Measurements from ENCODE around the gene SCMH1. TPM values are rescaled to one million over a fixed set of nuclear protein-coding genes. Genes with fewer than 3 reads are reported as not detected.
A peak's percentile ranks its signal among the peaks of the same experiment; 100 is the strongest.

SCMH1 gene
- total RNA-seq, 1 experiment from 2014 or later, result 55.9 TPM

DNA sequence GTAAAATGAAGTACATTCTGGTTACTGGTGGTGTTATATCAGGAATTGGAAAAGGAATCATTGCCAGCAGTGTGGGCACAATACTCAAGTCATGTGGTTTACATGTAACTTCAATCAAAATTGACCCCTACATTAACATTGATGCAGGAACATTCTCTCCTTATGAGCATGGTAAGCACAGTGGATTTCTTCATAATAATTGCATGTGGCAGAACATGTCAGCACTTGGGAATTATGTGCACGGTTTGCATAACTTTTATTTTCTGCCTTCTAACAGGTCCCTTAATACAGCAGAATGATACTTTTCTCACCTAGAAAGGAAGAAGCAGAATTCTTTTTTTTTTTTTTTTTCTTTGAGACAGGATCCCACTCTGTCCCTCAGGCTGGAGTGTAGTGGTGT, 258.8 kb downstream of the SCMH1 start:
- Mint-ChIP-seq H3K27ac (ENCODE audit: low read depth, unreplicated experiment) (no peak overlapping the region), H3K4me3 (ENCODE audit: unreplicated experiment) (no peak overlapping the region), H3K4me1 (ENCODE audit: insufficient read depth, unreplicated experiment) (peaks cover 22% of the 10 kb centered on the region), H3K36me3 (ENCODE audit: insufficient read depth, unreplicated experiment) (peaks cover 49% of the 10 kb centered on the region), H3K27me3 (ENCODE audit: insufficient read depth, unreplicated experiment) (no peaks in the 10 kb centered on the region), H3K9me3 (ENCODE audit: unreplicated experiment) (no peaks in the 10 kb centered on the region)
- TF ChIP-seq, protein P1, sequence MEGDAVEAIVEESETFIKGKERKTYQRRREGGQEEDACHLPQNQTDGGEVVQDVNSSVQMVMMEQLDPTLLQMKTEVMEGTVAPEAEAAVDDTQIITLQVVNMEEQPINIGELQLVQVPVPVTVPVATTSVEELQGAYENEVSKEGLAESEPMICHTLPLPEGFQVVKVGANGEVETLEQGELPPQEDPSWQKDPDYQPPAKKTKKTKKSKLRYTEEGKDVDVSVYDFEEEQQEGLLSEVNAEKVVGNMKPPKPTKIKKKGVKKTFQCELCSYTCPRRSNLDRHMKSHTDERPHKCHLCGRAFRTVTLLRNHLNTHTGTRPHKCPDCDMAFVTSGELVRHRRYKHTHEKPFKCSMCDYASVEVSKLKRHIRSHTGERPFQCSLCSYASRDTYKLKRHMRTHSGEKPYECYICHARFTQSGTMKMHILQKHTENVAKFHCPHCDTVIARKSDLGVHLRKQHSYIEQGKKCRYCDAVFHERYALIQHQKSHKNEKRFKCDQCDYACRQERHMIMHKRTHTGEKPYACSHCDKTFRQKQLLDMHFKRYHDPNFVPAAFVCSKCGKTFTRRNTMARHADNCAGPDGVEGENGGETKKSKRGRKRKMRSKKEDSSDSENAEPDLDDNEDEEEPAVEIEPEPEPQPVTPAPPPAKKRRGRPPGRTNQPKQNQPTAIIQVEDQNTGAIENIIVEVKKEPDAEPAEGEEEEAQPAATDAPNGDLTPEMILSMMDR (IDR thresholded peaks at IDR 0.05; ENCODE audit: unreplicated experiment), result no peak
- intact Hi-C loops (cut with micrococcal nuclease), result no loop called here
- ChIA-PET CTCF (interaction anchor here (0.7 to 1.0 kb wide), 4 partner anchors 20 to 904 kb away, joined by 3 to 5 read pairs (median 3); no protein-coding TSS in a partner anchor), POLR2A (interaction anchor here (1.2 to 1.5 kb wide), 2 partner anchors 8 to 20 kb away, joined by 4 to 6 read pairs; no protein-coding TSS in a partner anchor)
- no TSS peak for BruUV-seq (replicated peaks)
- DNase-seq (ENCODE audit: unreplicated experiment), result no peak

DNA sequence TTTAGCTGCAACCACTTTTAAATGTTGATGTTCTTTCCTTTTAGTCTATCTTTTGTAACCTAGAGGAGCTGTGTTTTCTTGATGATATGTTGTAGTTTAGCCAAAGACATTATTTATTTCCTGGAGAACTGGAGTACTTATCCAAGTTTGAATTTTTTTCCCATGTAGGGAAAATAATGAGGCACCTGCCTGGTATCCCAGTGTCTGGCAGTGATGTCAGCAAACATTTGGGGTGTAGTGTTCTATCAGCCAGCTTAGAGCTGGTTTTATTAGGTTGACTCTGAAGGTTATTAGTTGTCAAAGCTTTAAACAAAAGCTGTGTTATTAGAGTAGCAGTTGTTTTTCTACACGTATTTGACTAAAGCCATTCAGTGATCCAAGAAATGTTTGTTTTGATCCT, 259.4 kb downstream of the SCMH1 start:
- Mint-ChIP-seq H3K9me3 (ENCODE audit: unreplicated experiment) (no peaks in the 10 kb centered on the region), H3K4me1 (ENCODE audit: insufficient read depth, unreplicated experiment) (peaks cover 22% of the 10 kb centered on the region), H3K27ac (ENCODE audit: low read depth, unreplicated experiment) (no peak overlapping the region), H3K4me3 (ENCODE audit: unreplicated experiment) (no peak overlapping the region), H3K36me3 (ENCODE audit: insufficient read depth, unreplicated experiment) (peaks cover 43% of the 10 kb centered on the region), H3K27me3 (ENCODE audit: insufficient read depth, unreplicated experiment) (no peaks in the 10 kb centered on the region)
- DNase-seq (ENCODE audit: unreplicated experiment), result no peak
- no TSS peak for BruUV-seq (replicated peaks)
- intact Hi-C loops (cut with micrococcal nuclease), result no loop called here
- POLR2A ChIA-PET, result interaction anchor here (1.2 to 1.5 kb wide), 2 partner anchors 8 to 21 kb away, joined by 4 to 6 read pairs; no protein-coding TSS in a partner anchor
- TF ChIP-seq, protein P1 (IDR thresholded peaks at IDR 0.05; ENCODE audit: unreplicated experiment), result no peak
- CTCF ChIA-PET, result interaction anchor here (0.7 to 1.3 kb wide), 5 partner anchors 20 to 258 kb away, joined by 3 to 5 read pairs (median 4); no protein-coding TSS in a partner anchor

DNA sequence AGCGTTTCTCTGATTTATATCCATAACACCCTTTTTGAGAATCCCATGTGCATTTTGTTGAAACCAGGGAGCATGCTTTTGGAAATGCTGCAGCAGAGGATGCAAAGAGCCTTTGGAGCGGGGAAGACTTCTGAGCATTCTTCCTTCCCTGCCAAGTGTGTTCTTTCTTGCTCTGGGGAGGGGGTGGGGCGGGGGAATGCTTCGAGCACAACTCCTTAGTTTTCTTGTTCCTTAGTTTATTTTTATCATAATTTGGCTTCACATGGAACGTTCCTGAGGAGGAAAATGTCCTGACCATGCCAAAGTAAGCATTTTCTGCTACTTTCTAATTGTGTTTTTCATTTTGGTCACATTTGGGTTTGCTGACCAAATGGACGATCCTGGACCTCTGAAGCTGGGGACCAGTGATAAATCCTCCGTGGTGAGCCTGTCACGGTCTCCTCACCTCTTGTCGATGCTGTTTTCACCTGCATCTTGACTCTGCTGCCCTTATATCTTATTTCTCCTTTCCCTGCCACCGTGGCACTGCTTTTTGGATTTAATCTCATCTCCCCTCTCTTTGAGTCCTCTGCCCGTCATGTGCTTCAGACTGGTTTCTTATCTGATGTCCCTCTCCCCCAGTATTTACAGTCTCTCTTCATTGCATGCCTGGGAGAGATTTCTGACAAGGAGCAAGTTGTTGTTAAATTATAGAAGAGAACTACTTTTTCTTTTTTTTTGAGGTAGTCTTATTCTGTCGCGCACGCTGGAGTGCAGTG, 260.2 kb downstream of the SCMH1 start:
- ChIA-PET POLR2A (interaction anchor here (1.5 to 3.7 kb wide), 4 partner anchors 8 to 25 kb away, joined by 6 to 33 read pairs (median 14); no protein-coding TSS in a partner anchor), CTCF (interaction anchor here (1.3 kb wide), 1 partner anchor 23 kb away, joined by 5 read pairs; no protein-coding TSS in a partner anchor)
- Mint-ChIP-seq H3K27me3 (ENCODE audit: insufficient read depth, unreplicated experiment) (no peaks in the 10 kb centered on the region), H3K27ac (ENCODE audit: low read depth, unreplicated experiment) (peak overlapping the region; percentile 90), H3K9me3 (ENCODE audit: unreplicated experiment) (no peaks in the 10 kb centered on the region), H3K4me3 (ENCODE audit: unreplicated experiment) (peak overlapping the region; percentile 82), H3K4me1 (ENCODE audit: insufficient read depth, unreplicated experiment) (peaks cover 22% of the 10 kb centered on the region), H3K36me3 (ENCODE audit: insufficient read depth, unreplicated experiment) (peaks cover 35% of the 10 kb centered on the region)
- no peak for DNase-seq (ENCODE audit: unreplicated experiment)
- intact Hi-C loops (cut with micrococcal nuclease), result no loop called here
- BruUV-seq (replicated peaks), result no TSS peak
- TF ChIP-seq, protein P1 (IDR thresholded peaks at IDR 0.05; ENCODE audit: unreplicated experiment), result no peak

DNA sequence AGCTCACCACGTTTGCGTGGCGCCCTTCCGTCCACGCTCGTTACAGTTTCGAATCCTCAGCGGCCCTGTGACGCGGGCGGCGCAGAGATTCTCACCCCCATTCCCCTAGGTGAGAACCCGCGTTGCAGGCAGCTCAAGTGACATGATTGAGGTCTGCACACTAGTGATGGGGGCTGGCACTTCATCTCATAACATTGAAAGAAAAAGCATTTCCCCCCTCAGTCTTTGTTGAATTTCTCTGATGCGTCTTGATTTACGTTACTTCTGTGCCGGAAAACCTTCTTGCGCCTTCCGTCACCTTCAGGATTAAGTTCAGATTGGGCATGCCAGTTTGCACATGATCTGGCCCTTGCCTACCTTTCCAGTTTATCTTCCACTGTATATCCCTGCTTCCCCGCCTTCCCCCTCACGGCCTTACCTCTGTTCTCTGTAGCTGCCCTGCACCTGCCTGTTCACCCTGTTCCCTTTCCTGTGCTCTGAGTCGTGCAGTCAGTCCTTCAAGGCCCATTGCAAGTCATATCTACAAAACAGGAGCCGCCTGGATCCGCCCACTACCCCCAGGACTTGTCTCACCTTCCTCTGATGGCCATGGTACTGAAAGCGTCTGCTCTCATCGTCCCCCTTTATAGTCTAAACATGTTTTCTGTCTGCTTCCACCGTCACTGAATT, 261.5 kb downstream of the SCMH1 start:
- Mint-ChIP-seq H3K4me3 (ENCODE audit: unreplicated experiment) (peak overlapping the region; percentile 82), H3K27ac (ENCODE audit: low read depth, unreplicated experiment) (peak overlapping the region; percentile 90), H3K9me3 (ENCODE audit: unreplicated experiment) (no peaks in the 10 kb centered on the region), H3K4me1 (ENCODE audit: insufficient read depth, unreplicated experiment) (peaks cover 17% of the 10 kb centered on the region), H3K27me3 (ENCODE audit: insufficient read depth, unreplicated experiment) (no peaks in the 10 kb centered on the region), H3K36me3 (ENCODE audit: insufficient read depth, unreplicated experiment) (peaks cover 25% of the 10 kb centered on the region)
- CTCF ChIA-PET, result interaction anchor here (1.8 kb wide), 1 partner anchor 23 kb away, joined by 10 read pairs; no protein-coding TSS in a partner anchor
- BruUV-seq (replicated peaks), result no TSS peak
- POLR2A ChIA-PET, result interaction anchor here (0.6 to 3.7 kb wide), 11 partner anchors 10 to 289 kb away, joined by 3 to 33 read pairs (median 4); partner anchors contain the start of genes CITED4 and NFYC
- DNase-seq (ENCODE audit: unreplicated experiment), result peak; percentile 41
- TF ChIP-seq, protein P1 (IDR thresholded peaks at IDR 0.05; ENCODE audit: unreplicated experiment), result no peak
- intact Hi-C loops (cut with micrococcal nuclease), result no loop called here
